Spleen (tissue), 7 donors: ENCODE results near the gene JADE2.
A peak's percentile ranks its signal among the peaks of the same experiment; 100 is the strongest.

Source experiments
- POLR2A ChIP-seq, 3 donors: fragments of 450-650 bp; IDR thresholded peaks; one replicate each; pipeline ENCODE4 v1.5.1; 2017; ENCODE audit warnings: antibody characterized with exemption in 3 of 3, mild to moderate bottlenecking in 1 of 3
- POLR2AphosphoS5 ChIP-seq, 3 donors: sonication (generic); formaldehyde crosslinking; IDR thresholded peaks; one replicate each; pipeline ENCODE4 v1.5.1; 2017; ENCODE audit warnings: antibody characterized with exemption in 3 of 3
- TF ChIP-seq, protein P1 (sequence below), 11 experiments: fragments of 200-600 bp in 7 of 11; fragments of 450-650 bp in 4 of 11; sonication (generic) in 4 of 11; IDR thresholded peaks in 8 of 11; conservative IDR thresholded peaks in 3 of 11; 1 replicate in 7 of 11; 2 replicates in 4 of 11; pipeline versions ENCODE4 v1.4.0 to v1.8.0; 2016 to 2021; ENCODE audit warnings: antibody characterized with exemption in 11 of 11, inconsistent platforms in 4 of 11, mild to moderate bottlenecking in 1 of 11
- donor health status: DM: no; HTN: no; CAD: no; lungs with moderate emphysema.
- donor health status: DM: no; HTN: no; CAD: no.
- donor health status: DM: no; HTN: no; CAD: no.

DNA sequence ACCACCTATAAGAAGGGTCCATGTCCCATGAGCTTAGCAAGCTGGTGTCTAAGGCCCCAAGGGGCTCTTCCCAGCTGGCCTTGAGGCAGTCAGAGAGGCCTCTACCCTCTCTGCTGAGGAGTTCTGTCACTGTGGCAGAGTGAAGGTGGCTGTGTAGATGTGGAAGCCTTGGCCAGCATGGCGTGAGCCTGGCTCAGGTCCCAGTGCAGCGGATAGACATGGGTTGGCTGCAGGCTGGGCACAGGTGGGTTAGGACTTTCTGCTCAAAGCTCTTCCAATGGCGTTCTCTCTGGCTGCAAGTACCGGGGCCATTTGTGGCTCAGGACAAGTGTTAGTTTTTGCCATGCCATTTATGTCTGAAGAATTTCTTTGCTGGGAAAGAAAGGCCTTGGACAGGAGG is 47.3 kb downstream of the JADE2 start:
- TF ChIP-seq, protein P1, sequence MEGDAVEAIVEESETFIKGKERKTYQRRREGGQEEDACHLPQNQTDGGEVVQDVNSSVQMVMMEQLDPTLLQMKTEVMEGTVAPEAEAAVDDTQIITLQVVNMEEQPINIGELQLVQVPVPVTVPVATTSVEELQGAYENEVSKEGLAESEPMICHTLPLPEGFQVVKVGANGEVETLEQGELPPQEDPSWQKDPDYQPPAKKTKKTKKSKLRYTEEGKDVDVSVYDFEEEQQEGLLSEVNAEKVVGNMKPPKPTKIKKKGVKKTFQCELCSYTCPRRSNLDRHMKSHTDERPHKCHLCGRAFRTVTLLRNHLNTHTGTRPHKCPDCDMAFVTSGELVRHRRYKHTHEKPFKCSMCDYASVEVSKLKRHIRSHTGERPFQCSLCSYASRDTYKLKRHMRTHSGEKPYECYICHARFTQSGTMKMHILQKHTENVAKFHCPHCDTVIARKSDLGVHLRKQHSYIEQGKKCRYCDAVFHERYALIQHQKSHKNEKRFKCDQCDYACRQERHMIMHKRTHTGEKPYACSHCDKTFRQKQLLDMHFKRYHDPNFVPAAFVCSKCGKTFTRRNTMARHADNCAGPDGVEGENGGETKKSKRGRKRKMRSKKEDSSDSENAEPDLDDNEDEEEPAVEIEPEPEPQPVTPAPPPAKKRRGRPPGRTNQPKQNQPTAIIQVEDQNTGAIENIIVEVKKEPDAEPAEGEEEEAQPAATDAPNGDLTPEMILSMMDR (IDR thresholded peaks at IDR 0.05 in 8 of 11, conservative IDR thresholded peaks at IDR 0.05 in 3 of 11) = no peak
- TF ChIP-seq POLR2A (IDR thresholded peaks at IDR 0.05) = no peak
- peak in 1 of 3 donors; percentile 30 for TF ChIP-seq POLR2AphosphoS5 (IDR thresholded peaks at IDR 0.05)
